Measurements from ENCODE around the gene A2M. TPM values are rescaled to one million over a fixed set of nuclear protein-coding genes. Genes with fewer than 3 reads are reported as not detected.

A2M gene
- total RNA-seq, 1 donor from 2014 or later = 4.2 TPM

DNA sequence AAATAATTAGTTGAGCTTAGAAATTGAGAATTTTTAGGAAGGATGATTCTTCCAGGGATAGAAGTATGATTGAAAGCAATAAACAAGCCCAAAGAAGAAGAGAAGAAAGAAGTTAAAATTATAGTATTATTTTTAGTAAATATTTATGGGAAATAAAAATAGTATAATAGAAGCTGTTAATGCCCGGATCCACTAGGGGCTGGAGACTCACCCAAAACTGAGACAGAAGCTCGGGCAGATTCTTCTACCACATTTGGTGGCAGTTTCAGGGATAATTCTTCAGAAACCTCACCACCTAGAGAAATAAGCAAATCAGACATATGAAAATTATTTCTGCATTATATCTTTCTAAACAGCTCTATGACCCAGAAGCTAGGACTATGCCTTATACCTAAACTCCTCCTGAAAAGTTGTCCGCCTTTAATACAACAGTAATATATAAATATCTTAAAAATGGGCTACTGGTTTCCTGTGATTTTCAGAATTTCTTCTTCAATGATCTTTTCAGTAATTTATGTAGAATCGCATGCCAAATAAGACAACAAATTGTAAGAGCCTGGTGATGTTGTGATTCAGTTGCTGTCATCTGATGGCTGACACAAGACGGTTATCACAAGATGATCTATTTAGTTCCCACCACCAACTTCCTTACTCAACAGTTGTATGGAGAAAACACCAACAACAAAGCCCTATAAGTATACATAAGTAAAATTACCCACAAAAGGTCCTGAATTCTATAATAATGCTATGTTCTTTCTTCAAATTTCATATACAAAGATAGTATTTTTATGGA is 35.6 kb downstream of the A2M start:
- H3K4me1 Mint-ChIP-seq (ENCODE audit: low read depth, unreplicated experiment) = no peaks in the 10 kb centered on the region
- no peak for FAIRE-seq

DNA sequence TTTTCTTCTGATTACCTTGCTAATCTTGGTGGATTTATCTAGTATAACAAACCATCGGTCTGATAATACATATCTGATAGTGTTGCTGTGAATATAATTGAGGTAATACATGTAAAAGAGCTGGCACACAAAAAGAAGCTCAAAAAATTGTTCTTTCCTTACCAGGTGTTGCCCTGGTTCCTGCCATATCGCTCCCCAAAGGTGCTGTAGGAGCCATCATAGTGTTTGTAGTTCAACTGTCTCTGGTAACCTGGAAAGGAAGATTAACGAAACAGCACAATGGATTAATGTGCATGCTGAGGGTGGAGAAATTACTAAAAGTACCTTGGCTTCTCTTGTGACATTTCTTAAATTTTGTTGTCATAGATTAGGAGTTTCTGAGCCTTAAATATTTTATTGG is 36.6 kb downstream of the A2M start:
- TF ChIP-seq, protein P1, sequence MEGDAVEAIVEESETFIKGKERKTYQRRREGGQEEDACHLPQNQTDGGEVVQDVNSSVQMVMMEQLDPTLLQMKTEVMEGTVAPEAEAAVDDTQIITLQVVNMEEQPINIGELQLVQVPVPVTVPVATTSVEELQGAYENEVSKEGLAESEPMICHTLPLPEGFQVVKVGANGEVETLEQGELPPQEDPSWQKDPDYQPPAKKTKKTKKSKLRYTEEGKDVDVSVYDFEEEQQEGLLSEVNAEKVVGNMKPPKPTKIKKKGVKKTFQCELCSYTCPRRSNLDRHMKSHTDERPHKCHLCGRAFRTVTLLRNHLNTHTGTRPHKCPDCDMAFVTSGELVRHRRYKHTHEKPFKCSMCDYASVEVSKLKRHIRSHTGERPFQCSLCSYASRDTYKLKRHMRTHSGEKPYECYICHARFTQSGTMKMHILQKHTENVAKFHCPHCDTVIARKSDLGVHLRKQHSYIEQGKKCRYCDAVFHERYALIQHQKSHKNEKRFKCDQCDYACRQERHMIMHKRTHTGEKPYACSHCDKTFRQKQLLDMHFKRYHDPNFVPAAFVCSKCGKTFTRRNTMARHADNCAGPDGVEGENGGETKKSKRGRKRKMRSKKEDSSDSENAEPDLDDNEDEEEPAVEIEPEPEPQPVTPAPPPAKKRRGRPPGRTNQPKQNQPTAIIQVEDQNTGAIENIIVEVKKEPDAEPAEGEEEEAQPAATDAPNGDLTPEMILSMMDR (IDR thresholded peaks at IDR 0.05; ENCODE audit: insufficient read depth, low read depth, low read length) = no peak
- TF ChIP-seq EZH2 (IDR thresholded peaks at IDR 0.05; ENCODE audit: insufficient read depth, low read length) = no peak

More for the DNA sequence above, 35.6 kb downstream of the A2M start:
- H3K36me3 Mint-ChIP-seq (ENCODE audit: low read depth, unreplicated experiment) = no peaks in the 10 kb centered on the region
- Histone ChIP-seq H2AFZ (ENCODE audit: low read depth, low read length) (no peak overlapping the region), H3K27me3 (ENCODE audit: insufficient read depth, low read length) (no peaks in the 10 kb centered on the region), H3K4me1 (ENCODE audit: insufficient read depth, low read length) (no peaks in the 10 kb centered on the region), H3K36me3 (ENCODE audit: insufficient read depth, low read length) (no peaks in the 10 kb centered on the region), H3K9ac (ENCODE audit: low read length) (no peak overlapping the region), H3K9me3 (ENCODE audit: insufficient read depth, low read depth, low read length) (no peaks in the 10 kb centered on the region), H3K4me2 (ENCODE audit: low read length) (no peak overlapping the region), H3K4me3 (ENCODE audit: insufficient read depth, low read depth, low read length) (no peak overlapping the region), H3K27ac (ENCODE audit: low read depth, low read length) (no peak overlapping the region), H4K20me1 (ENCODE audit: insufficient read depth, low read length) (no peaks in the 10 kb centered on the region), H3K79me2 (ENCODE audit: insufficient read depth, low read length) (no peaks in the 10 kb centered on the region)
- no peak for DNase-seq (ENCODE audit: low read depth)
- H3K4me3 Mint-ChIP-seq (ENCODE audit: unreplicated experiment) = no peak overlapping the region
- TF ChIP-seq, protein P1 (IDR thresholded peaks at IDR 0.05; ENCODE audit: insufficient read depth, low read depth, low read length) = no peak
- no peak for TF ChIP-seq EZH2 (IDR thresholded peaks at IDR 0.05; ENCODE audit: insufficient read depth, low read length)
- no peak overlapping the region for H3K27ac Mint-ChIP-seq (ENCODE audit: unreplicated experiment)
- peaks cover 6% of the 10 kb centered on the region for H3K9me3 Mint-ChIP-seq (ENCODE audit: unreplicated experiment)
- no peaks in the 10 kb centered on the region for H3K27me3 Mint-ChIP-seq (ENCODE audit: low read depth, unreplicated experiment)

More for the DNA sequence above, 36.6 kb downstream of the A2M start:
- no peaks in the 10 kb centered on the region for H3K4me1 Mint-ChIP-seq (ENCODE audit: low read depth, unreplicated experiment)
- H3K9me3 Mint-ChIP-seq (ENCODE audit: unreplicated experiment) = peaks cover 6% of the 10 kb centered on the region
- H3K27me3 ChIP-seq (ENCODE audit: insufficient read depth, low read length) = no peaks in the 10 kb centered on the region
- no peaks in the 10 kb centered on the region for H3K27me3 Mint-ChIP-seq (ENCODE audit: low read depth, unreplicated experiment)
- H3K4me3 ChIP-seq (ENCODE audit: insufficient read depth, low read depth, low read length) = no peak overlapping the region
- H3K79me2 ChIP-seq (ENCODE audit: insufficient read depth, low read length) = no peaks in the 10 kb centered on the region
- no peaks in the 10 kb centered on the region for H3K36me3 Mint-ChIP-seq (ENCODE audit: low read depth, unreplicated experiment)
- no peaks in the 10 kb centered on the region for H3K9me3 ChIP-seq (ENCODE audit: insufficient read depth, low read depth, low read length)
- no peaks in the 10 kb centered on the region for H3K36me3 ChIP-seq (ENCODE audit: insufficient read depth, low read length)
- no peak overlapping the region for H3K9ac ChIP-seq (ENCODE audit: low read length)
- H3K4me2 ChIP-seq (ENCODE audit: low read length) = no peak overlapping the region
- H4K20me1 ChIP-seq (ENCODE audit: insufficient read depth, low read length) = no peaks in the 10 kb centered on the region
- H2AFZ ChIP-seq (ENCODE audit: low read depth, low read length) = no peak overlapping the region
- H3K27ac ChIP-seq (ENCODE audit: low read depth, low read length) = no peak overlapping the region
- DNase-seq (ENCODE audit: low read depth) = no peak
- no peak for FAIRE-seq
- H3K27ac Mint-ChIP-seq (ENCODE audit: unreplicated experiment) = no peak overlapping the region
- H3K4me1 ChIP-seq (ENCODE audit: insufficient read depth, low read length) = no peaks in the 10 kb centered on the region
- H3K4me3 Mint-ChIP-seq (ENCODE audit: unreplicated experiment) = no peak overlapping the region
